ENCODE measurements around the gene MYO15B.

Gene MYO15B

GRCh38 chr17:75557852-75558665, 29.5 kb upstream of the MYO15B start:
- TF ChIP-seq TAF1 (IDR thresholded peaks at IDR 0.05; ENCODE audit: borderline replicate concordance, insufficient read depth, low read length) (no peak), SIN3A (IDR thresholded peaks at IDR 0.05; ENCODE audit: borderline replicate concordance, insufficient read depth, low read length) (no peak), REST (IDR thresholded peaks at IDR 0.05; ENCODE audit: insufficient read depth in 1 of 2, low read depth in 2 of 2, low read length in 2 of 2) (no peak), POLR2AphosphoS5 (IDR thresholded peaks at IDR 0.05; ENCODE audit: low read depth, low read length) (no peak), FOXP2 (optimal IDR thresholded peaks at IDR 0.05; ENCODE audit: borderline replicate concordance, extremely low read depth, extremely low read length, insufficient read depth) (no peak)

- TF ChIP-seq FOXP2 (optimal IDR thresholded peaks at IDR 0.05; ENCODE audit: borderline replicate concordance, extremely low read depth, extremely low read length, insufficient read depth) (no peak), SIN3A (IDR thresholded peaks at IDR 0.05; ENCODE audit: borderline replicate concordance, insufficient read depth, low read length) (no peak), TAF1 (IDR thresholded peaks at IDR 0.05; ENCODE audit: borderline replicate concordance, insufficient read depth, low read length) (no peak), REST (IDR thresholded peaks at IDR 0.05; ENCODE audit: insufficient read depth in 1 of 2, low read depth in 2 of 2, low read length in 2 of 2) (no peak), POLR2AphosphoS5 (IDR thresholded peaks at IDR 0.05; ENCODE audit: low read depth, low read length) (no peak)
These were observed 28.7 kb upstream of the MYO15B start for GRCh38 chr17:75558666-75559530.

DNA sequence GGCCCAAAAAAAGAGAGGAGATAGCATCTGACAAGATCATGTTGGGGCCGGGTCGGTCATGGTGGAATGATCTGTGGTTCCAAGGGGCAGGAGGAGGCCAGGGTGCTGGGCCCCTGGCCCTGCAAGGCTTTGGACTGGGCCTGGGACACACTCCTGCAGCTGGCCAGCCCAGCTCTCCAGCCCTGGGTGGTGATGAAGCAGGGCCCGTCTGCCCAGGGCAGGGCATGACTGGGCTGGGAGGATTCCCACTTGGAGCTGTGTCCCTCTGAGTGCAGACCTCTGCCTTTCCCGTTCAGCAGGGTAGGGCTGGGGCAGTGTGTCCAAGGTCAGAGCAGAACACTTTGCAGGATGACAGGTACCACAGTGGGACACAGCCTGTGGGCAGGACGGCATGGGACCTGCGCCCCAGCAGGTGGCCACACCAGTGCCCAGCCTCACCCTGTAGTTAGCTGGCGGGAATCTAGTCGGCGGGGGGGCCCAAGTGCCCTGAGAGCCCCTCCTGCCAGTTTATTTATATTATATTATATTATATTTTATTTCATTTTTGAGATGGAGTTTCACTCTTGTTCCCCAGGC, 27.6 kb upstream of the MYO15B start:
- TF ChIP-seq TAF1 (IDR thresholded peaks at IDR 0.05; ENCODE audit: borderline replicate concordance, insufficient read depth, low read length) (no peak), POLR2AphosphoS5 (IDR thresholded peaks at IDR 0.05; ENCODE audit: low read depth, low read length) (no peak), SIN3A (IDR thresholded peaks at IDR 0.05; ENCODE audit: borderline replicate concordance, insufficient read depth, low read length) (no peak), FOXP2 (optimal IDR thresholded peaks at IDR 0.05; ENCODE audit: borderline replicate concordance, extremely low read depth, extremely low read length, insufficient read depth) (no peak), REST (IDR thresholded peaks at IDR 0.05; ENCODE audit: insufficient read depth in 1 of 2, low read depth in 2 of 2, low read length in 2 of 2) (no peak)

DNA sequence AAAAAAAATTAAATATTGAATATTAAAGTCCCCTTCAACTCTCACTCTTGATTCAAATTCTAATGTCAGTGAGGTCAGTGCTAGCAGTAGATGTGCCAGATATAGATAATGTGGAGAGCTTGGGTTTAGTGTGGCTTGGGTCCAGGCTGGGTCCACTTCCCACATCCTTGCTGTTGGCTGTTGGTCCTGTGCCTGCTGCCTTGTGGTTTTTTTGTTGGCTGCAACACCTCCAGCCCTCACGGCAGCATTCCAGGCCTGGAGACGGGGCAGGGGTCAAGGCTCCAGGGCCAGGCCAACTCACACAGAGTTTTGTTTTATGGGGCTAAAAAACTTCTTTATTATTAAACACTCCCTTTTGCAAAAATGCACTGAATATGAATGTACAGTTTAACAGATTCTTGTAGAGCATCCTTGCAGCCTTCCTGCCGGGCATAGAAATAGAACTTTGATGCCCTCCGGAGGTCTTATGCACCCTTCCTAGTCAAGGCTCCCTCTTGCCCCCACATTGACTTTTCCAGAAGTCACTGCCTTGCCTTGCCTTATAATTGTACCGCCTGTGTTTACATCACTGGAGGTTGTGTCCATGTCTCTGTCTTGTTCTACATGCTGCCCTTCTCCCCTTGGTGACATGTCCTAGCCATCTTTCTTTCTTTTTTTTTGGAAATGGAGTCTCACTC, 25.5 kb upstream of the MYO15B start:
- no peak for TF ChIP-seq POLR2AphosphoS5 (IDR thresholded peaks at IDR 0.05; ENCODE audit: low read depth, low read length)
- TF ChIP-seq TAF1 (IDR thresholded peaks at IDR 0.05; ENCODE audit: borderline replicate concordance, insufficient read depth, low read length), result no peak
- no peak for TF ChIP-seq SIN3A (IDR thresholded peaks at IDR 0.05; ENCODE audit: borderline replicate concordance, insufficient read depth, low read length)
- no peak for TF ChIP-seq FOXP2 (optimal IDR thresholded peaks at IDR 0.05; ENCODE audit: borderline replicate concordance, extremely low read depth, extremely low read length, insufficient read depth)

Measured in PFSK-1 (cell line).